PC-9 (cell line): ENCODE results near the gene PPARA. TPM values are rescaled to one million over a fixed set of nuclear protein-coding genes. Genes with fewer than 3 reads are reported as not detected.

ENCODE experiments used
- BruUV-seq: library from RNA; stranded (reverse); fragments of 400-500 nt; replicated peaks from 2 replicates; lab custom pipeline; 2021; lab: Mats Ljungman, UMichigan
- CTCF ChIA-PET: fragments of 300-600 bp; sonication (Branson Sonifier 250); formaldehyde crosslinking; loops from one replicate; lab custom pipeline; 2022; ENCODE audit warnings: antibody characterized with exemption; lab: Charles Lee
- POLR2A ChIA-PET: fragments of 300-600 bp; sonication (Branson Sonifier 250); formaldehyde crosslinking; loops from one replicate; lab custom pipeline; 2022; ENCODE audit warnings: antibody characterized with exemption; ENCODE audit not compliant: unreplicated experiment; lab: Charles Lee
- DNase-seq, 2 experiments: peaks; one replicate each; pipeline versions ENCODE4 v3.0.0 to v3.0.0-alpha.2; 2015 to 2022; ENCODE audit warnings: mixed read lengths in 1 of 2
- H2AFZ ChIP-seq: fragments of 200-600 bp; sonication (generic); 2 replicates; pipeline ENCODE4 v1.8.1; 2017; ENCODE audit warnings: antibody characterized with exemption
- H3F3A ChIP-seq: fragments of 200-600 bp; sonication (generic); 2 replicates; pipeline ENCODE4 v1.8.1; 2017; ENCODE audit warnings: antibody characterized with exemption, mild to moderate bottlenecking, low read depth; ENCODE audit not compliant: insufficient read depth
- H3K27ac ChIP-seq: fragments of 200-600 bp; sonication (generic); 2 replicates; pipeline ENCODE4 v1.6.1; 2016; ENCODE audit warnings: mixed run types
- H3K27me3 ChIP-seq: fragments of 200-600 bp; sonication (generic); 2 replicates; pipeline ENCODE4 v1.6.1; 2016; ENCODE audit warnings: low read depth, mixed run types; ENCODE audit not compliant: insufficient read depth
- H3K36me3 ChIP-seq: fragments of 200-600 bp; sonication (generic); 2 replicates; pipeline ENCODE4 v1.6.1; 2016; ENCODE audit warnings: low read depth, mixed run types
- H3K4me1 ChIP-seq: fragments of 200-600 bp; sonication (generic); replicated peaks from 2 replicates; pipeline ENCODE4 v1.6.1; 2016; ENCODE audit warnings: mixed run types; ENCODE audit not compliant: insufficient read depth
- H3K4me2 ChIP-seq: fragments of 200-600 bp; sonication (generic); 2 replicates; pipeline ENCODE4 v1.6.1; 2017; ENCODE audit warnings: mixed run types
- H3K4me3 ChIP-seq: fragments of 200-600 bp; sonication (generic); 2 replicates; pipeline ENCODE4 v1.6.1; 2016; ENCODE audit warnings: mixed run types
- H3K79me2 ChIP-seq: fragments of 200-600 bp; sonication (generic); 2 replicates; pipeline ENCODE4 v1.6.1; 2017; ENCODE audit warnings: low read depth, mixed run types
- H3K9me2 ChIP-seq: fragments of 200-600 bp; sonication (generic); 2 replicates; pipeline ENCODE4 v1.8.1; 2017; ENCODE audit warnings: mild to moderate bottlenecking; ENCODE audit not compliant: insufficient read depth
- H3K9me3 ChIP-seq: fragments of 200-600 bp; sonication (generic); 2 replicates; pipeline ENCODE4 v1.8.1; 2016; ENCODE audit warnings: low read depth; ENCODE audit not compliant: insufficient read depth
- H4K20me1 ChIP-seq: fragments of 200-600 bp; sonication (generic); 2 replicates; pipeline ENCODE4 v1.8.1; 2017; ENCODE audit not compliant: insufficient read depth
- CTCF ChIP-seq: fragments of 200-600 bp; sonication (generic); conservative IDR thresholded peaks from 2 replicates; pipeline ENCODE4 v1.6.1; 2017; ENCODE audit warnings: mixed run types, antibody characterized with exemption, mild to moderate bottlenecking, moderate library complexity
- EZH2 ChIP-seq: fragments of 200-600 bp; sonication (generic); IDR thresholded peaks from 2 replicates; pipeline ENCODE4 v1.8.0; 2017; ENCODE audit warnings: antibody characterized with exemption, low read depth
- intact Hi-C: fragments of 100-400 bp; cut with micrococcal nuclease; formaldehyde crosslinking; loops from one replicate; pipeline ENCODE4 v1.10.0; 2022; ENCODE audit not compliant: unreplicated experiment
- total RNA-seq: library from RNA; stranded (reverse); gene quantifications from 2 replicates; pipeline ENCODE4 v1.2.3, GENCODE V29; 2021

Gene PPARA
- total RNA-seq, 1 experiment from 2014 or later = 43.9 TPM

GRCh38 chr22:46180370-46181137, 30.2 kb downstream of the PPARA start:
- Histone ChIP-seq H3K9me3 (peaks cover 32% of the 10 kb centered on the region), H3K79me2 (no peaks in the 10 kb centered on the region), H3K36me3 (peaks cover 27% of the 10 kb centered on the region), H3K4me1 (no peaks in the 10 kb centered on the region), H3K4me2 (no peak overlapping the region), H2AFZ (no peak overlapping the region), H3K4me3 (no peak overlapping the region), H3K9me2 (no peaks in the 10 kb centered on the region), H3F3A (no peaks in the 10 kb centered on the region), H3K27me3 (no peaks in the 10 kb centered on the region), H4K20me1 (no peaks in the 10 kb centered on the region), H3K27ac (no peak overlapping the region)
- intact Hi-C loops = no loop called here
- ChIA-PET CTCF (no interaction called here), POLR2A (no interaction called here)
- DNase-seq = no peak
- BruUV-seq = no TSS peak
- TF ChIP-seq CTCF (no peak), EZH2 (no peak)

- TF ChIP-seq CTCF (no peak), EZH2 (no peak)
- no peak overlapping the region for H3K27ac ChIP-seq
- CTCF ChIA-PET = no interaction called here
- intact Hi-C loops = no loop called here
- peaks cover 28% of the 10 kb centered on the region for H3K9me3 ChIP-seq
- H3F3A ChIP-seq = no peaks in the 10 kb centered on the region; the same call in 1 of the 2 replicates
- H3K27me3 ChIP-seq = no peaks in the 10 kb centered on the region
- BruUV-seq = no TSS peak
- no peaks in the 10 kb centered on the region for H3K79me2 ChIP-seq
- H3K4me1 ChIP-seq = no peaks in the 10 kb centered on the region
- no peak overlapping the region for H2AFZ ChIP-seq
- H4K20me1 ChIP-seq = no peaks in the 10 kb centered on the region
- no peak overlapping the region for H3K4me2 ChIP-seq
- peaks cover 19% of the 10 kb centered on the region for H3K36me3 ChIP-seq
- no peaks in the 10 kb centered on the region for H3K9me2 ChIP-seq
- POLR2A ChIA-PET = no interaction called here
- DNase-seq = no peak
- no peak overlapping the region for H3K4me3 ChIP-seq
These were observed 33.4 kb downstream of the PPARA start for GRCh38 chr22:46183733-46184132.

- Histone ChIP-seq H4K20me1 (no peaks in the 10 kb centered on the region), H3K36me3 (peaks cover 4% of the 10 kb centered on the region), H3F3A (no peaks in the 10 kb centered on the region; the same call in 1 of the 2 replicates), H3K4me2 (no peak overlapping the region), H3K4me3 (no peak overlapping the region), H2AFZ (no peak overlapping the region), H3K79me2 (no peaks in the 10 kb centered on the region), H3K4me1 (no peaks in the 10 kb centered on the region), H3K9me3 (peaks cover 14% of the 10 kb centered on the region; the same call in 1 of the 2 replicates), H3K9me2 (no peaks in the 10 kb centered on the region), H3K27me3 (no peaks in the 10 kb centered on the region), H3K27ac (no peak overlapping the region)
- BruUV-seq = no TSS peak
- DNase-seq = no peak
- ChIA-PET CTCF (no interaction called here), POLR2A (no interaction called here)
- no peak for TF ChIP-seq EZH2
- intact Hi-C loops = no loop called here
These were observed 35.0 kb downstream of the PPARA start for GRCh38 chr22:46185283-46185682.
